Stomach (tissue), 9 donors: ENCODE data around the gene CLRN3. TPM values are rescaled to one million over a fixed set of nuclear protein-coding genes. Genes with fewer than 3 reads are reported as not detected.

ENCODE experiments used
- DNase-seq, 2 donors: peaks; one replicate each; pipeline versions ENCODE4 v3.0.0 to v3.0.0-alpha.2; 2013 to 2019
- H3K27ac ChIP-seq, 5 donors: fragments of 200-600 bp in 4 of 5; sonication (generic) in 4 of 5; one replicate each; pipeline ENCODE4 v1.5.1; 2013 to 2019; ENCODE audit warnings: mild to moderate bottlenecking in 1 of 5, moderate library complexity in 1 of 5
- H3K27me3 ChIP-seq, 3 donors: fragments of 200-600 bp; sonication (generic); one replicate each; pipeline ENCODE4 v1.5.1; 2017 to 2019; ENCODE audit warnings: mixed run types in 1 of 3
- H3K36me3 ChIP-seq, 4 donors: fragments of 200-600 bp; sonication (generic); 1 replicate in 3 of 4; 2 replicates in 1 of 4; pipeline ENCODE4 v1.5.1; 2016 to 2019
- H3K4me1 ChIP-seq, 4 donors: fragments of 200-600 bp; sonication (generic); one replicate each; pipeline ENCODE4 v1.5.1; 2016 to 2019
- H3K4me3 ChIP-seq, 4 donors: fragments of 200-600 bp; sonication (generic) in 3 of 4; one replicate each; pipeline ENCODE4 v1.5.1; 2016 to 2019; ENCODE audit warnings: mild to moderate bottlenecking in 1 of 4
- H3K9me3 ChIP-seq, 4 donors: fragments of 200-600 bp; sonication (generic); one replicate each; pipeline ENCODE4 v1.5.1; 2016 to 2019
- EP300 ChIP-seq: sonication (generic); formaldehyde crosslinking; IDR thresholded peaks from one replicate; pipeline ENCODE4 v1.6.1; 2017; ENCODE audit warnings: antibody characterized with exemption
- POLR2A ChIP-seq, 4 donors: fragments of 450-650 bp; IDR thresholded peaks; one replicate each; pipeline ENCODE4 v1.6.1; 2016; ENCODE audit warnings: antibody characterized with exemption in 4 of 4, control low read depth in 2 of 4, mild to moderate bottlenecking in 1 of 4, moderate library complexity in 1 of 4
- POLR2AphosphoS5 ChIP-seq, 3 donors: sonication (generic); formaldehyde crosslinking; IDR thresholded peaks; one replicate each; pipeline ENCODE4 v1.6.1; 2016; ENCODE audit warnings: antibody characterized with exemption in 3 of 3
- WGBS, 5 donors: extraction: QIAGEN DNeasy Blood & Tissue Kit in 3 of 5; methylation state at CpG; one replicate each; pipeline versions ENCODE4 v1.1.5 to v1.1.7; 2013 to 2018; 5-methylcytosine and 5-hydroxymethylcytosine counted together
- intact Hi-C: fragments of 100-400 bp; cut with DNase I; formaldehyde crosslinking; loops from one replicate; pipeline ENCODE4 v1.15.1; 2023; ENCODE audit warnings: low total_unique reads
- polyA plus RNA-seq, 3 donors: library from polyadenylated mRNA; stranded (reverse); fragments of 200-250 nt; gene quantifications; one replicate each; pipeline ENCODE4 v1.2.3, GENCODE V29; 2013
- total RNA-seq, 5 donors: library from RNA; depleted of rRNA; stranded (reverse); fragments of >200 nt; gene quantifications; one replicate each; pipeline versions ENCODE4 v1.1.0 to v1.2.3, GENCODE V29; 2014 to 2016
- TF ChIP-seq, protein P1 (sequence below), 7 experiments: fragments of 450-650 bp in 4 of 7; fragments of 200-600 bp in 3 of 7; sonication (generic) in 3 of 7; IDR thresholded peaks; one replicate each; pipeline ENCODE4 v1.5.1; 2016 to 2019; ENCODE audit warnings: antibody characterized with exemption in 7 of 7, control low read depth in 2 of 7, mild to moderate bottlenecking in 1 of 7
- donor health status: healthy with polysubstance abuse.
- donor health status: Bipolar disorder and iron deficiency.
- donor health status: healthy.

CLRN3 gene
- total and polyA plus RNA-seq, 8 donors: 0.25 to 15.4 (median 1.7) TPM; not detected in 5

DNA sequence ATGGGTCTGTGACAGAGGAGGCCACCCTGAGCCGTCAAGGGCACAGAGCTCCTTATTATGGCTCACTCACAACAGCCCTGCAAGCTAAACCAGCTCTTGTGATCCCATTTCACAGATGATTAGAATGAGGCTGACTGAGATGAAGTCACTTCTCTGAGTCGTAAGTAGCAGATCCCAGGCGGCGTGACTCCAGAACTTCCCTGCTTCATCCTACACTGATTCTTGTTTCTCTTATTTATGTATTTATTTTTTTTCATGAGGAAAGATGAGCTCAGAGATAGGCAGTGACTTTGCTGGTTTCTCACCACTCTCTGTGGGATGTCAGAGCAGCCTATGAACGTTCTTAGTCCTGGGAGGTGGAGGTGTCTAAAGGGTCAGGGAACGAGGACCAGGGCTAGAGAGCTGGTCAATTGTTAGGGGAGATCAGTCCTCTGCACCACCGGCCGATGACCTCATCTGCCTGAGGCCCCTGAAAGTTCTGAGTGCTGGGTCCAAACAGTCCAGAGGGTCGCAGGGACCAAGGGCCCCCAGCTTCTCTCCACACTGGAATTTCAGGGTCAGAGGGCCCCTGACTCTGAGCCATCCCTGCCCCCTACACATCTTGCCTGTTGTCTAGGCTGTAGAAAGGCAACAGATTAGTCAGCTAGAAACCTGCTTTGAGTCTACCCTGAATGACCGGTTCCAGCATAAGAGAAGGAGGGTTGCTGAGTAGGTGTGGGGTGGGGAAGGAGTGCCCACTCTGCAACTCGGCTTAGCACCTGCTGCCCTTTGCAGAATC is 17.9 kb downstream of the CLRN3 start:
- Histone ChIP-seq H3K27me3 (peaks cover 0 to 15% (median 0%) of the 10 kb centered on the region in 3 donors), H3K9me3 (no peaks in the 10 kb centered on the region), H3K4me3 (no peak overlapping the region), H3K27ac (no peak overlapping the region), H3K36me3 (no peaks in the 10 kb centered on the region), H3K4me1 (peaks cover 0 to 24% (median 5%) of the 10 kb centered on the region in 4 donors)
- TF ChIP-seq POLR2A (IDR thresholded peaks at IDR 0.05) (no peak), EP300 (no peak), POLR2AphosphoS5 (IDR thresholded peaks at IDR 0.05) (no peak)
- TF ChIP-seq, protein P1, sequence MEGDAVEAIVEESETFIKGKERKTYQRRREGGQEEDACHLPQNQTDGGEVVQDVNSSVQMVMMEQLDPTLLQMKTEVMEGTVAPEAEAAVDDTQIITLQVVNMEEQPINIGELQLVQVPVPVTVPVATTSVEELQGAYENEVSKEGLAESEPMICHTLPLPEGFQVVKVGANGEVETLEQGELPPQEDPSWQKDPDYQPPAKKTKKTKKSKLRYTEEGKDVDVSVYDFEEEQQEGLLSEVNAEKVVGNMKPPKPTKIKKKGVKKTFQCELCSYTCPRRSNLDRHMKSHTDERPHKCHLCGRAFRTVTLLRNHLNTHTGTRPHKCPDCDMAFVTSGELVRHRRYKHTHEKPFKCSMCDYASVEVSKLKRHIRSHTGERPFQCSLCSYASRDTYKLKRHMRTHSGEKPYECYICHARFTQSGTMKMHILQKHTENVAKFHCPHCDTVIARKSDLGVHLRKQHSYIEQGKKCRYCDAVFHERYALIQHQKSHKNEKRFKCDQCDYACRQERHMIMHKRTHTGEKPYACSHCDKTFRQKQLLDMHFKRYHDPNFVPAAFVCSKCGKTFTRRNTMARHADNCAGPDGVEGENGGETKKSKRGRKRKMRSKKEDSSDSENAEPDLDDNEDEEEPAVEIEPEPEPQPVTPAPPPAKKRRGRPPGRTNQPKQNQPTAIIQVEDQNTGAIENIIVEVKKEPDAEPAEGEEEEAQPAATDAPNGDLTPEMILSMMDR (IDR thresholded peaks at IDR 0.05): no peak
- intact Hi-C loops: no loop called here
- DNase-seq: peak in 1 of 2 donors; percentile 53
- WGBS, 5 donors: 82 to 86% (median 84%) methylated on average over 10 to 11 of the region's 11 CpGs

DNA sequence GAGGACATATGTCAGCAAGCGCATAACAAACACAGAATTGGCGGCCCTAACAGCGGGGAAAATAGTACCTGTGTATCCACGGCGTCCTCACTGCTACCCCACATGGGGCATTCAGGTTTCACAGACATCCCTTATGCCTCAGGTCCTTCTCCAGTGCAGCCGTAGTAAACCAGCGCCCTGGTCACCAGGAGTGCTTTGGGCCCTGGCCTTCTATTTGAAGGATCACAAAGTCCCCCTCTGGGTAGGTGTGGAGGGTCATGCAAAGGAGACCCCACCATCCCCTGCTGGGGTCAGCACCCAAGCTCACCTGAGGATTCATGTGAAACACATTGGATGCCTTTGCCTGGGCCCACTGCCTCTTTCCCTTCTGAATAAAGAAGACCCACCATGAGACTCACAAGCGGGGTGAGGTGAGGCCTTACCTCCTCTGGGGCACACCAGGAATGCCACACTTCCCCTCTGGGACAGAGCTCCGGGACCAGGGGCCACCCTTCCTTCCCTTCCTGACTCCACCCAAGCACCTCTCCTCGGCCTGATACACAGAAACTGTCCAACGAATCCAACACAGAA is 18.8 kb downstream of the CLRN3 start:
- Histone ChIP-seq H3K27me3 (peaks cover 0 to 15% (median 0%) of the 10 kb centered on the region in 3 donors), H3K27ac (no peak overlapping the region), H3K36me3 (no peaks in the 10 kb centered on the region), H3K9me3 (peaks cover 0 to 5% (median 2%) of the 10 kb centered on the region in 4 donors), H3K4me1 (peaks cover 0 to 16% (median 4%) of the 10 kb centered on the region in 4 donors), H3K4me3 (no peak overlapping the region)
- intact Hi-C loops: no loop called here
- TF ChIP-seq POLR2AphosphoS5 (IDR thresholded peaks at IDR 0.05) (no peak), EP300 (no peak), POLR2A (IDR thresholded peaks at IDR 0.05) (no peak)
- TF ChIP-seq, protein P1 (IDR thresholded peaks at IDR 0.05): no peak
- 81 to 92% (median 89%) methylated on average over 10 to 11 of the region's 11 CpGs for WGBS, 5 donors
- DNase-seq: no peak

DNA sequence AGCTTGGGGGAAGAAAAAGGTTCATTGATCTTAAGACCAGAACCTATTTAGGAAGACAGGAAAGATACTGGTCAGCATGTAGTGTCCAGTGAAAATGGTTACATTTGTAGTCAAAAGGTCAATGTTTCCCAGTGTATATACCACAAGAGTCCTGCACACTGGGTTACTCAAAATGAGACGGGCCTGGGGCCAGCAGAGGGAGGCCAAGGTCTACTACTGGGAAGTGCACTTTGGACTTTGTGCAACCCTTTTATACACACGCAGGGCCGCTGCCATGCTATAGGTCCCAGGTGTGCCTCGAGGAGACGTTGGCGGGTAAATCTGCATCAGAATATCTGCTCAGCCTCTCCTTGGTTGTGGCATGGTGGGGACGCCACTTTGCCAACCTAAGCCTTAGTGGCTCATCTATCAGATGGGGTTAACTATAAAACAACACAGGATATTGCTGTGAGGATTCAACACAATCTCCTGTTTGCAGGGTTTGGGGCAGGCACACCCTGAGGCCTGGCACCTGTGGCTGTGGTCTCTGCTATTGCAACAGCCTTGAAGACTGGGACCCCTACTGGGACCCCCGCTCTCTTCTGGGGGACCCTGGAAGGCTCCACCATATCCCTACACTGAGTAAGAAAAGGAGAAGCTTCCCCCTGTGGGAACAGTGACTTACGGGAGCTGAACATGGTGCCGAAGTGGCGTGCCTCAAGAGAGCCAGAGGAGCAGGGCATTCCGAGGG is 19.7 kb downstream of the CLRN3 start:
- Histone ChIP-seq H3K4me3 (no peak overlapping the region), H3K9me3 (peaks cover 0 to 5% (median 4%) of the 10 kb centered on the region in 4 donors), H3K27ac (no peak overlapping the region), H3K4me1 (peaks cover 0 to 11% (median 4%) of the 10 kb centered on the region in 4 donors), H3K36me3 (no peaks in the 10 kb centered on the region), H3K27me3 (peaks cover 0 to 15% (median 0%) of the 10 kb centered on the region in 3 donors)
- DNase-seq: peak; percentile 80 to 88
- 49 to 82% (median 65%) methylated on average over 10 to 12 of the region's 12 CpGs for WGBS, 5 donors
- intact Hi-C loops: no loop called here
- no peak for TF ChIP-seq POLR2A (IDR thresholded peaks at IDR 0.05)
- peak in 1 of 3 donors; percentile 39 for TF ChIP-seq POLR2AphosphoS5 (IDR thresholded peaks at IDR 0.05)
- no peak for TF ChIP-seq EP300
- TF ChIP-seq, protein P1 (IDR thresholded peaks at IDR 0.05): peak in 4 of 7 experiments; percentile 35 to 52 (median 46)
